NCI-H1105 (cell line): ENCODE measurements around the gene ABAT.
"Not testable (repeated sequence)": the region's sequence is repeated elsewhere in the genome, so short reads cannot be mapped to it uniquely, and the experiment has no call there.

Experiments used
- DNase-seq: peaks from one replicate; lab custom pipeline; 2025; lab: John Stamatoyannopoulos, UW

ABAT gene

DNA sequence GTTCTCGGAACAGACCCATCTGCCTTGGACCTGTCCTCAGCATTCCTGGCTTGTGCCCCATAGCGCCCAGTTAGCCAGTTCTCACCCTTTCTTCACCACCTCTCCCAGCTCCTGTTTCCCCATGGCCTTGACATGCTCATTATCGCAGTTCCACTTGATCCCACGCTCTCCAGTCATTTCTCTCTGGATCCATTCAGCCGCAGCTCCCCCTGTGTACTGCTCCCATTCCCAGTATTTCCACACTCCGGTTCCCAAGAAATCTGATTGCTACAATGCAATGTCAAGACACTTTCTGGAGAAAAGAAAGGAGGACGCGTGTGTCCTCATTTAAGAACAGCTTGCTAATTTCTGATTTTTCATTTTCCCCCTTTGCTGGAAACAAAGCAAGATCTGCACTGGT lies 67.7 kb downstream of the ABAT start:
- no peak for DNase-seq

DNA sequence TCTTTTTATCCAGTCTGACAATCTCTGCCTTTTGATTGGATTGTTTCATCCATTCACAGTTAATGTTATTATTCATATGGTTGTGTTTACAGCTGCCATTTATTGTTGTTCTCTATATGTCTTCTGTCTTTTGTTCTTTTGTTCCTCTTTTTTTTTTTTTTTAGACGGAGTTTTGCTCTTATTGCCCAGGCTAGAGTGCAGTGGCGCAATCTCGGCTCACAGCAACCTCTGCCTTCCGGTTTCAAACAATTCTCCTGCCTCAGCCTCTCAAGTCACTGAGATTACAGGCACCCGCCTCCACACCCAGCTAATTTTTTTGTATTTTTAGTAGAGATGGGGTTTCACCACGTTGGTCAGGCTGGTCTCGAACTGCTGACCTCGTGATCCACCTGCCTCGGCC lies 74.5 kb downstream of the ABAT start:
- not testable (repeated sequence) for DNase-seq

DNA sequence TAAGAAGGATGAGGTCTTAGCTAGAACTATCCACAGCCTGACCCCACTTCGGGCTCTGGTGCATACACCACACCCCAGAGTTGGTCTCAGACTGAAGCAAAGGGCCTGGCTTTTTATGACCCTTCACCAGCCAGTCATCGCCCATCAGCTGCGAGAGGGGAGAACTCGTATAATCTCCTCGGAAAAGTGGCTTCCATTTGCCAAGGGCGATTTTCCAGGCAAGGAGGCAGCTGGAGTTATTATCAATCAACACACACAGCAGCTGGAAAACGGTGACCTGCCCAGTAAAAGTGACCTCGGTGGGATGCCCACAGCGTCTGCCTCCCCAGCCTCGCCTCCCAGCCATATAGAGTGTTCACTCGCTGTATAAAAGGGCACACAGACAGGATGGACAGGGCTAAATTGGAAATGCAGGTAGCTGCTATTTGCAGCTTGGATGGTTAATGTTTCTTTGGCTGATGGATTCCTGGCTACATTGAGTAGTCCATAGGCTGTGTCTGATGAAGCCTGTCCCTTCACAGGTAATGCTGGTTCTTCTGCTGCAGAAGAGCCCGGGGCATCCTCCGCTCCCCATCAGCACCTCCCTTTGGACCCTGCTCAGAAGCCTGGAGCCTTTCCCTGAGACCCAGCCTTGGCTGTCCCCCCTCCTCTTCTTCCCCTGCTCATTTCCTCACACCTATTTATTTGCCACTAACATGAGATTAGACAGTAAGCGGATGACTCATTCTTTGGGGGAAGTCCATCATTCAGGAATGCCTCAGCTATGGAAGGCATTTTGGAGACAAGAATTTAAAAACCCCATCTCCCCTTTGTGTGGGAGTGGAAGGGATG lies 77.3 kb downstream of the ABAT start:
- no peak for DNase-seq

DNA sequence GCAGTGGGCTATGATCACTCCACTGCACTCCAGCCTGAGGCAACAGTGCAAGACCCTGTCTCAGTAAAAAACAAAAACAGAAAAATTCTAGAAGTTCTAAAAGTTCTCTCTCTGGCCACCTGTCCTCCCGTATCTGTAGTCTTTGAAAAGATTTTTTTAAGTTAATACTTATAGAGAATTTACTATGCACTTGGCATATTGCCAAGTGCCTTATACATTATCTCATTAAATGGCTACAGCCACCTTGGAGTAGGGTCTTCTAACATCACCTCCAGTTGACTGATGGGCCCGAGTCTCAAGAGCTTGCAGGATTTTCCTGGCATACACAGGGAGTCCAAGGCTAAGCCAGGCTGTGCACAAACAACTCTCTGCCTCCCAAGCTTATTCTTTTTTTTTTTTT lies 78.3 kb downstream of the ABAT start:
- no peak for DNase-seq

DNA sequence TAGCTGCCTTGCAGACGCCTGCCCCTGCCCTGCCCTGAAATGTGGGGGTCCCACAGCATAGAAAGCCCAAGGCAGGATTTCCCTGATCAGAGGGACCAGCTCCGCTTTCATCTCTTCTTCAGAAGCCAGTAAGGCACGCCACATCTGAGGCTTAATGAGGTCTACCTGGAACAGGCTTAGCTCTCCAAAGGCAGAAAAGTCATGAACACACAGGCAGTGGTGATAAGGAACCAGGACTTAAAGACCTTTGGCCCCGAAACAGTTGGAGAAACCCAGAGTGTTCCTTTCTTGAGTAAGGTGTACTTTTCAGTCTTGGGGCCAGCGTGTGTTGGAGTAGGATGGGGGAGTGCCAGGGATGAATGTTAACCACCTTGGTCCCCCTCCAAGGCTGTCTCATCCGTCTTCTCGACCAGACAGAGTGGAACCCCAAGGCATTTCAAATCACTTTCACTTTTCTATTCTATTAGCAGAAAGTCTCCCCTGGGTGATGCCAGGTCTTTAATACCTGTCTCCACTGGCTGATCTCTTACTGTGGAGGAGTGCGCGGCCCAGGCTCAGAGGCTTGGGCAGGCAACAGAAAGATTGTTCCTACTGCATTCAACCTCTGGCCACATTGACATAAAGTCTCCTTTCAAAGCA lies 79.1 kb downstream of the ABAT start:
- DNase-seq = no peak

DNA sequence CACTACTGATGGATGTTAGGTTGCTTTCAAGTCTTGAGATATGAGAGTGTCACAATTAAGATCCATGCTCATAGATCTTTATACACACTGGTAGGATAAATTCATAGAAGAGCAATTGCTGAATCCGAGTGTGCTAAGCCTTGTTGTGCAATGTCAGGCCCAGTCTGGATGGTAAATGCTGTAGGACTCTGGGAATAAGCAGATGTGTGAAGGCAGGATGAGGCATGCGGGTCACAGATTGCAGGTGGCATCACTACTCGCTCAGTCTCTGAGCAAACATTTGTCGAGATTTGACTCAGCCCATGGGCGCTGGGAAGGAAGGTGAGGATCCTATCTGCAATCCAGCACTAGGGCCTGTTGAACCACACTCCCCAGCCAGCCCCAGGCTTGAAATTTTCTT lies 82.3 kb downstream of the ABAT start:
- DNase-seq = no peak

DNA sequence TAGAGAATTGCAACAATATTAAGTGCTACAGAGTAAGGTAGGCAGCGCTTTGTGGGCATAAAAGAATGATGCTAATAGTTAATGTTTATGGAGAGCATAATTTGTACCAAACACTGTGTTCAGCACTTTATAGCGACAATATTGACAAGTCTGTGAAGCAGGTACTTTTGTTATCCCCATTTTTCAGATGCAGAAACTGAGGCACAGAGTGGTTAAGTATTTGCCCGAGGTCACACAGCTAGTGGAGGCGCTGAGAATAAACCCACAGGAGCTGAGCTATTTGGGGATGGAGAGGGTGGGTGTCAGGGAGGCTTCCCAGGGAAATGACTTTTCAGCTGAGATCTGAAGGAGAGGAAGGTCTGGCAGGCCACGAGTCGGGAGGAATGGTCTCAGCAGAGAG lies 83.6 kb downstream of the ABAT start:
- no peak for DNase-seq

DNA sequence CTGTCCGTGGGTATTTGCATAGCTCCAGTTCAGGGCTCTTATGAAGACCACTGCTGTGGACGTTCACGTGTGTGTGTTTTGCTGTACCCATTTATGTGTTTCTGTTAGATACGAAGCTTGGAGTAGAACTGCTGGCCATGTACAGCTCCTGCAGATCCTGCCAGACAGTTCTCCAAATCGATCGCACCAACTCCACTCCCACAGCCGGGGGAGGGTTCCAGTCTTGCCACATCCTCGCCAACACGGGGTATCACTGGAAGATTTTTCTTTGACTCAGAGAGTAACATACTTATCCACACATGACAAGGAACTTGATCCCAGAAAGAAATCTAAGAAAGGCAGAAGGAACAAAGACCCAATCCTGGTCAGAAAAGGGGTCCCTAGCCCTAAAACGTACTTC lies 85.6 kb downstream of the ABAT start:
- no peak for DNase-seq

DNA sequence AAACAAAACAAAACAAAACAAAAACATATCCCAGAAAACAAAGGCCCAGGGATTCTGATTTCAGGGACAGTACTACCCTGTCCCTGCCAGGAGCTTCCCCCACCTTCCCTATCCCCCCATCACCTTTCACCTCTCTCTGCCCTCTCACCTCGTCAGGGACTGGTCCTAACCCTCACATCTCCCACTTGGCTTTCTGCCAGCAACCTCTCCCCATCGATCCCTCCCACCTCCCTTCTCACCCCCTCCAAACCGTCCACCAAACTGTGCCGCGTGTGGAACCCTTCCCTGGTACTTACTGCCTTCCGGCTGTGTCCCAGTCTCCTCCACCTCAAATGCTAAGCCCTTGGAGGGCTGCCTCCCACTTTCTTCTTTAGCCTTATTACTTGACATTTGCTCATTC lies 86.7 kb downstream of the ABAT start:
- DNase-seq = no peak

DNA sequence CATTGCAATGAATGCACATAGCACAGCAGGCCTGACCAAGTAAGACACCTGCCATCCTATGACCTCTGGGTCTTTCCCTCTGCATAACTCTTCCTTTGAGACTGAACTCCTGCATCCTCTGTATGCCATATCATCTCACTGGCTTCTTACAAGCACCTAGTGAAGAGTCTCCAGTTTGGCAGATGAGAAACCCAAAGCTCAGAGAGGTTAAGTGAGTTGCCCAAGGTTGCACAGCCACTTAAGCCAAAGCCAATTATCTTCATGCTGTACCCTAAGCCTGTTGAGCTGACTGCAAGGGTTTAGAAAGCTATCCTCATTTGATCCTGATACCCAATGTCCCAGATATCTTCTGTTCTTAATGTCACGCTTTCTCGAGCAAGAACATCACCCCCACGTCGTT lies 87.8 kb downstream of the ABAT start:
- no peak for DNase-seq

DNA sequence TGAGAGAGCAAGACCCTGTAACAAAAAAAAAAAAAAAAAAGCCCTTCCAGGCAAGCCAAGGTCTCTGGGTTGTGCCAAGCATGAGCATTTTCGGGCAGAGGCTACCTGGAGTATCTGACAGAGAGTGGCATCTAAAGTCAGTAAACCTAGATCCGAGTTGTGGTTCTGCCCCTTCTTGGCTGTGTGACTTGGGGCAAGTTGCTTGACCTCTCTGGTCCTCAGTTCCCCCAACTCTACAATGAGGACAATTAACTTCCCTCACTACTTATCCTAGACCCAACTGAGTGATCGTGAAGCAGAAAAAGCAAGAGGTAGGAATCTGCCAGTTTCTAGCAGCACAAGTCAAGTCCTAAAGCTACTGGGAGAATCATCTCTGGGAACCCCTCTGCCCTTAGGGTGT lies 88.7 kb downstream of the ABAT start:
- no peak for DNase-seq

DNA sequence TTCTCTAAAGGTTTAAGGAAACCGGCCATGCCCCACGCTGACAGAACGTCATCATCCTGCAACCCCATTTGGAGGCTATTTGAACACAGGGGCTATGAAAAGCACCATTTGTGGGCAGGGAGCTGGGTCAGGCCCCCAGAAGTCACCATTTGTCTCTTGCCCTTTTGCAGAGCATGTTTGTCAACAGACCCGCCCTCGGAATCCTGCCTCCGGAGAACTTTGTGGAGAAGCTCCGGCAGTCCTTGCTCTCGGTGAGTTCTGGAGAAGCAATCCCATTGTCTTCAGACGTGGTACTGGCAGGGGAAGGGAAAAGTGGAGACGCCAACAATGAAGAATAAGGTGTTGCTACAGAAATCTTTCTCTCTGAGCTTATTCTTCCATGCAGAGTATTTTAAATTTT lies 89.5 kb downstream of the ABAT start:
- DNase-seq = no peak

DNA sequence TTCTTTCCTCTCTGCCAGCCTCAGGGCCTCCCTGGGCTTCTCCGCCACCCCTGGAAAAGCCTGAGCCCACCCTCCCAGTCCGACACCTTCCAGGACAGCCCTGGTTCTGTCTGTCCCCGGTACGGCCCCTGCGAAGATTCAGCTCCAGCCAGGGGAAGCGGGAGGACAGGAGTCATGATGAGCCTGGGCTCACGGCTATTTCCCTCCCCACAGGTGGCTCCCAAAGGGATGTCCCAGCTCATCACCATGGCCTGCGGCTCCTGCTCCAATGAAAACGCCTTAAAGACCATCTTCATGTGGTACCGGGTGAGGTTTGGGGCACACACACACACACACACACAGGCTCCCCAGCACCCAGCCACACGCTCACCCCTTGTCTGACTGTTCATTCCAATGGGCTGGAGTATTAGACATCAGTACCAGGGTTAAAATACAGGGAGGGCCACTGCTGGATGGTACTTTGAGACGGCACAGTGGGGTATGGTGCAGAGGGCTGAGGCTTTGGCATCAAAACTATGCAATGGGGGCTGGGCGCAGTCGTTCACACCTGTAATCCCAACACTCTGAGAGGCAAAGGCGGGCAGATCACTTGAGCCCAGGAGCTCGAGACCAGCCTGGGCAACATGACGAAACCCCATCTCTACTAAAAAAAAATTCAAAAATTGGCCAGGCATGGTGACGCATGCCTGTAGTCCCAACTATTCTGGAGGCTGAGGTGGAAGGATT lies 90.3 kb downstream of the ABAT start:
- no peak for DNase-seq

DNA sequence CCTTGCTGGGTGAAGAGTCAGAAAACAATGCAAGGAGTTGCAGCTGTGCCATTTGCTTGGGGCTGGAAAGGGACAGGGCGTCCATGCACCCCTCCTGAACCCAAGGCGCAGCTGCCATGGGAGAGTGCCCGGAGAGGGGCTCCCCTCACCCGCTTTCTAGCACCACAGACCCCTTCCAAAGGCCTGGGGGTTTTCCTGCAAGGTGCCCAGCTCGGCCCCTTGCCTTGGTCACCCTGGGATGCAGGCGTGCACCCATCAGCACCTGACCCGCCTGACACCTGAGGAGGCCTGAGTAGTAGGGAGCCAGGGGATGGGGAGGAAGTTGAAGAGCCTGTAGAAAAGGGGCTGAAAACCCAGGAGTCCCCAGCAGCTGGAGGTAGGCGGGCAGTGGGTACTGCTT lies 92.8 kb downstream of the ABAT start:
- DNase-seq = no peak

DNA sequence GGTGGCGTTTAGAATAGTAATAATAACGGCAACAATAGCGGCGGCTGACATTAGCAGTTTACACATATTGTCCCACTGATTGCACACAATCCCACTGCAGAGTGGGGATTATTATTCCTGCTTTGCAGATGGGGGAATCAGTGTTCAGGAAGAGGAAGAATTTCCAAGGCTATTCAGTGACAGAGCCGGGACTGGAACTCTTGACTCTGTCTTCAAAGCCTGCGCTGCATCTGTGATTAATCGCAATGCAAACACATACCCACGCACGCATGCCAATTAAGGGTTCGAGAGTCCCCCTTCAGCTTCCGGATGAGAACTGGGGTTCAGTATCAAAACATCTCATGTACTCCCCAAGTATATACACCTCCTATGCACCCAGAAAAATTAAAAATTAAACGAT lies 93.9 kb downstream of the ABAT start:
- DNase-seq = no peak

DNA sequence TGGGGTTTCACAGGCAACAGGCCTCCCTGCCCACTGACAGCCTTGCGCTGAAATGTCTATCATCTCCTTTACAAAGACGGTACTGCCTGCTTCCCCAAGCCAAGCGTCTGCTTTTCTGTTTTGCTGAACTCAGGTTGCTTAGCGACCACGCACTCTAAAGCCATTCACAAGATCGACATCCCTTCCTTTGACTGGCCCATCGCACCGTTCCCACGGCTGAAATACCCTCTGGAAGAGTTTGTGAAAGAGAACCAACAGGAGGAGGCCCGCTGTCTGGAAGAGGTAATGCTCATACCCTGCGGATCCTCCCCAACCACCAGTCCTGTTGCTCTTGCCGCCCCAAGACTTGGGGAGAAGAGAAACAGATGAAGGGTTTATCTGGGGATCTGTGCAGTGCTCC lies 94.3 kb downstream of the ABAT start:
- no peak for DNase-seq

DNA sequence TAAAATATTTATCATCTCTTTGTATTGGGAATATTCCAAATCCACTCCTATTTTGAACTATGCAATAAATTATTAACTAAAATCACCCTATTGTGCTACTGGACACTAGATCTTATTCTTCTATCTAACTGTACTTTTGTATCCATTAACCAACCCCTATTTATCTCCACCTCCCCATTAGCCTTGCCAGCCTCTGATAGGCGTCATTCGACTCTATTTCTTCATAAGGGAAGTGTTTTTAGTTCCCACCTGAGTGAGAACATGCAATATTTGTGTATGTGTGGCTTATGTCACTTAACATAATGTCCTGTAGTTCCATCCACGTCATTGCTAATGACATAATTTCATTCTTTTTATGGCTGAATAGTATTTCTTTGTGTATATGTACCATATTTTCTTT lies 99.1 kb downstream of the ABAT start:
- no peak for DNase-seq

DNA sequence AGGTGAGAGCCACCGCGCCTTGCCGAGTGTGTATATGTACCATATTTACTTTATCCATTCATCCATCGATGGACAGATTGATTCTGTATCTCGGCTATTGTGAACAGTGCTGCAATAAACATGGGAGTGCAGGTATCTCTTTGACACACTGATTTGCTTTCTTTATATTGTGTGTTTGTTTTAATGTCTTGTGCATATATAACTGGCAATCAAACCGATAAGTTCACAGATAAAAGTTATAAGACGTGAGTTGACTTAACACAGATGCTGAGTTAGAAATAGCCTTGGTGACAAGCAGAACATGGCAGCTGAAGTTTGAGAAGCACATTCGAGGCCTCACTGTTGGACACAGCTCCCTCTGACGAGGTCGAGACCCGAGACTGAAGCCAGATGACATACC lies 99.8 kb downstream of the ABAT start:
- DNase-seq = no peak

DNA sequence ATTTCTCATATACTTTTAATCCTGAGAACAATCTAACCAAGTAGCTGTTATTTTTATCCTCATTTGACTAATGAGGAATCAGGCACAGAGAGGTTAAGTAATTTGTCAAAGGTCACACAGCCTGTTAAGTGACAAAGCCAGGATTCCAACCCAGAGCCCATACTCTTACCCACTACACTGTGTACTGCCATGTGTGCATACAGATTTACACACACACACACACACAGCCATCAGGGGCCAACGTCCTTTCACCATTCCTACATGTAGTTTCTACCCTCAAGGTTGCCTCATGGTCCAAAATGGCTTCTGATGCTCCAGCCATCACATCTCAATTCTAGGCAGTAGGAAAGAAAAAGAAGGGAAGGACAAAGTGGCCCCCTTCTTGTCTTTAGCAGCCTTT lies 100.9 kb downstream of the ABAT start:
- no peak for DNase-seq

DNA sequence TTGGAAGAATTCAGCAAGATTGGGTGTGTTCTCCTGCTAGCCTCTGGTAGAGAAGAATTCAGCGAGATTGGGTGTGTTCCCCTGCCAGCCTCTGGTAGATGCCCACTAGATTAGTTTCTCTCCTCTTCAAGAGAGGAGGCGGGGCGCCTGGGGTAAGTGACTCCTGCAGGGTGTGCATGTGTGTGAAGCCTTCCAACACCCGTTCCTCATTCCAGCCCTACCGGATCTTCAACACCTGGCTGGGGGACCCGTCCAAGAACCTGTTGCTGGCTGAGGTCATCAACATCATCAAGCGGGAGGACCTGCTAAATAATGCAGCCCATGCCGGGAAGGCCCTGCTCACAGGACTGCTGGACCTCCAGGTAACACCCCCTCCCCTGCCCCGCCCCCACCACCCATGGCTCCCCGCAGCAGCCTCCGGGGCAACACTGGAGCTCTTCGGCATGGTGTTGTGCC lies 101.7 kb downstream of the ABAT start:
- DNase-seq = no peak

DNA sequence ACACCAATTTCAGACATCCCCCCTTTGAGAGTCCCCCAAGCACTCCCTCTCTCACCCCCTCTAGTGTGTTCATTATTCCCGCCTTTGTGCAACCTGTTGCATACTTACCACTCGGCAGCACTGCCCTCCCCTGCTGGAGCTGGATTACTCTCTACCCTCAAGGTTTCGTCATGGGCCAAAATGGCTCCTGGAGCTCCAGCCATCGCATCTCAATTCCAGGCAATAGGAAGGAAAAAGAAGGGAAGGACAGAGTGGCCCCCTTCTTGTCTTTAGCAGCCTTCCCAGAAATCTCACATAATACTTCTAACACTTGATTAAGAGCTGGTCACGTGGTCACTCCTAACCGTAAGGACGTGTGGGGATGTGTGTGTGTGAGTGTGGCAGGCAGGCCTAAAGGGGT lies 102.8 kb downstream of the ABAT start:
- no peak for DNase-seq

DNA sequence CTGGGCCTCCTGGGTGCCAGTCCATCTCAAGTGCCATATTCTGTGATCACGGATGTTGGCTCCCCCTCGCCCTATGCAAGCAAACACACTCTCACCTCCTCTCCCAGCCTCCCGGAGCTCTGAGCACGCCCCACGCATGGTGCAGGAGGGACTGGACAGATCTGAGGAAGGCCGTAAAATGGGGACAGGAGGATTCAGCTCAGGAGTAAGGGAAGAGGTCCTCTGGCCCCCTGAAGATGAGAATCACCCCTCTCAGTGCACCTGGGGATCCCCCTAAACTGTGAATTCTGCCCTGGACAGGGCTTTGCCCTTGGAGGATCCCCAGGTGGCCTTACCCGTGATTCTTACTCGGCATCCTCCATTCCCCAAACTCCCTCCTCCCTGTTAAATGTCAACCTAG lies 107.4 kb downstream of the ABAT start:
- no peak for DNase-seq

DNA sequence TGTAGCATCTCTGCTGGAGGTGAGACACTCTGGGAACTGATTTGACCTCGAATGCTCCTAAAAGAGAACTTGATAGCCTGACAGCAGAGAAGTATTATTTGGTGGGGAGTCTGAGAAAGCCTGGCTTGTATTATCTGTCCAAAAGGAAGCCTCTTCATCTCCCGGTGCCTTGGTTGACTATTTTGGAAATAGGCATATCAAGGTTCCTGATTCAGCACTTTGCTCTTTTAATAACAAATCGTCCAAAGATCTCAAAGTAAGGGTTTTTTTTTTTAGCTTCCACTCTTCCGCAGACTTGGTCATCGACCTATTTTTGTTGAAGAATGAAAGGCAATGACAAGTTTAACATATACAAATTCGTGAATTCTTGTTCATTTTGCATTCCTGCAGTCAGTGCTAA lies 108.3 kb downstream of the ABAT start:
- DNase-seq = no peak
